HG02610 (cell line): ENCODE results near the gene CAMK2D.
A peak's percentile ranks its signal among the peaks of the same experiment; 100 is the strongest.
"Not testable (repeated sequence)": the region's sequence is repeated elsewhere in the genome, so short reads cannot be mapped to it uniquely, and the experiment has no call there.

ENCODE experiments used
- ATAC-seq: cut with Tn5 transposase; IDR thresholded peaks from one replicate; pipeline ENCODE4 v1.9.1; 2021; ENCODE audit warnings: mild to moderate bottlenecking, moderate library complexity; ENCODE audit not compliant: unreplicated experiment

CAMK2D gene

GRCh38 chr4:113763923-113764322 lies 2.4 kb upstream of the CAMK2D start:
- ATAC-seq, result not testable (repeated sequence)

- no peak for ATAC-seq
These were observed 1.4 kb upstream of the CAMK2D start for GRCh38 chr4:113763029-113763285.

- peak; percentile 65 for ATAC-seq
These were observed 869 bp upstream of the CAMK2D start for GRCh38 chr4:113762186-113763028.

GRCh38 chr4:113760795-113761619 lies 531 bp downstream of the CAMK2D start:
- peak; percentile 15 for ATAC-seq

- no peak for ATAC-seq
These were observed 1.3 kb downstream of the CAMK2D start for GRCh38 chr4:113760094-113760794.

- ATAC-seq, result no peak
These were observed 1.8 kb downstream of the CAMK2D start for GRCh38 chr4:113759696-113760093.

GRCh38 chr4:113758372-113758771 lies 3.2 kb downstream of the CAMK2D start:
- no peak for ATAC-seq

- ATAC-seq, result no peak
These were observed 4.1 kb downstream of the CAMK2D start for GRCh38 chr4:113757486-113757885.

- ATAC-seq, result peak; percentile 92
These were observed 5.5 kb downstream of the CAMK2D start for GRCh38 chr4:113756005-113756410.

GRCh38 chr4:113750734-113751133 lies 10.8 kb downstream of the CAMK2D start:
- ATAC-seq, result no peak

- ATAC-seq, result no peak
These were observed 11.2 kb downstream of the CAMK2D start for GRCh38 chr4:113750296-113750695.

- ATAC-seq, result no peak
These were observed 12.4 kb downstream of the CAMK2D start for GRCh38 chr4:113749178-113749577.

- ATAC-seq, result no peak
These were observed 13.6 kb downstream of the CAMK2D start for GRCh38 chr4:113747949-113748348.

- no peak for ATAC-seq
These were observed 15.8 kb downstream of the CAMK2D start for GRCh38 chr4:113745711-113746110.

- ATAC-seq, result no peak
These were observed 16.8 kb downstream of the CAMK2D start for GRCh38 chr4:113744667-113745240.

GRCh38 chr4:113743690-113744089 lies 17.8 kb downstream of the CAMK2D start:
- ATAC-seq, result no peak

GRCh38 chr4:113742643-113743042 lies 18.9 kb downstream of the CAMK2D start:
- ATAC-seq, result no peak

GRCh38 chr4:113741956-113742355 lies 19.6 kb downstream of the CAMK2D start:
- ATAC-seq, result no peak

- ATAC-seq, result no peak
These were observed 20.6 kb downstream of the CAMK2D start for GRCh38 chr4:113740857-113741379.

- no peak for ATAC-seq
These were observed 22.3 kb downstream of the CAMK2D start for GRCh38 chr4:113739197-113739596.

- ATAC-seq, result no peak
These were observed 23.3 kb downstream of the CAMK2D start for GRCh38 chr4:113738251-113738650.
